ENCODE results near the gene C10orf53. TPM values are rescaled to one million over a fixed set of nuclear protein-coding genes. Genes with fewer than 3 reads are reported as not detected.

C10orf53 gene
- polyA plus RNA-seq, 3 donors = not detected

GRCh38 chr10:49744924-49745605 lies 65.6 kb downstream of the C10orf53 start:
- WGBS, 3 donors = 84 to 87% (median 85%) methylated on average over 13 of the region's 13 CpGs
- H3K27ac ChIP-seq (ENCODE audit: low read depth, low read length) = no peak overlapping the region

DNA sequence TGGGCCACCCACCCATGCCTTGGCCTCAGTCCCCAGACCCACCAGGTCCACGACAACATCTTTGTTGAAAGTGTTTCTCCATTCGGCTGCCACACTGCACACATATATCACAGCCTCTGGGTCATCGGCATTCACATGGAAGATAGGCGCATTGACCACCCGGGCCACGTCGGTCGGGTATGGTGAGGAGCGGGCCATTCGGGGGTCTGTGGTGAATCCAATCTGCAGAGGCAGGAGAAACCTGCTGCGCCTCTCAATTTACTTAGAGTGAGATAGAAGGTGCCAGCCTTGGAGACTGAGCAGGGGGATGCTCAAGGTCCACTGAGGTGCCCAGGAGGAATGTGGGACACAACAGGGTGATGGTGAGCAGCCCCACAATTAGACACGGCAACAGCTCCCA lies 66.3 kb downstream of the C10orf53 start:
- 91 to 94% (median 91%) methylated on average over 12 of the region's 12 CpGs for WGBS, 3 donors
- no peak overlapping the region for H3K27ac ChIP-seq (ENCODE audit: low read depth, low read length)

DNA sequence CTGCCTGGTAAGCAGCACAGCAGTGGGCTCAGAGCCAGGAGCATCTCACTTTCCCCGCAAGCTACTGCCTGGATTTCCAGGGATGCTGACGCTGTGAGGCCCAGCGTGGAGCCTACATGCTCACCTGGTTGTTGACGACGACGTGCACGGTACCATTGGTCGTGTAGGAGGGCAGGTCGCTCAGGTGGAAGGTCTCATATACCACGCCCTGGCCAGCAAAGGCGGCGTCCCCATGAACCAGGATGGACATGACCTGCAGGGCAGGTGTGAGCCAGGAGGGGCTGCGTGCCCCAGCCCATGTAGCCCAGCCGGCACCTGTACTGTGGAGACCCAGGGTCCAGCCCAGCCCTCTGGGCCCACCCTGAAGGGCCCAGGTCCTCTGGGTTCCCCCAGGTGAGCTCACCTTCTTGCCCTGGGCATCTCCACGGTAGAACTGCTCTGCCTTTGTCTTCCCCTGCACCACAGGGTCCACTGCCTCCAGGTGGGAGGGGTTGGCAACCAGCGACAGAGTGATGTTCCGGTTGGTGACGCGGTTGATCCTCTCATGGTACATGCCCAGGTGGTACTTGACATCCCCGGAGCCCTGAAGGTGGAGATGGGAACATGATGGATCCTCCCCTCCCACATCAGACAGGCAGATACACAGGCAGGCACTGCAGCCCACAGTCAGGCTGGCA lies 67.3 kb downstream of the C10orf53 start:
- H3K27ac ChIP-seq (ENCODE audit: low read depth, low read length) = no peak overlapping the region
- 91 to 94% (median 91%) methylated on average over 19 to 20 of the region's 20 CpGs for WGBS, 3 donors

Other genes starting within 250 kb of the C10orf53 start
- 1 to 10 TPM; 3.0 to 7.4 (median 3.3) TPM for gene ERCC6, start 140.5 kb upstream of the C10orf53 start, polyA plus RNA-seq
- under 1 TPM in 1 of 3 donors, not detected in 2; 0.02 TPM for gene SLC18A3, start 69.3 kb upstream of the C10orf53 start, polyA plus RNA-seq
- gene CHAT, start 65.6 kb upstream of the C10orf53 start, polyA plus RNA-seq = not detected
- 1 to 10 TPM in 1 of 3 donors, under 1 TPM in 2; 0.11 to 2.8 (median 0.16) TPM for gene OGDHL, start 82.7 kb downstream of the C10orf53 start, polyA plus RNA-seq